IPS-NIHi7 (cell line): ENCODE measurements around the gene PRKCD.
A peak's percentile ranks its signal among the peaks of the same experiment; 100 is the strongest.

Experiments
- DNase-seq: peaks from one replicate; pipeline ENCODE4 v3.0.0; 2012; ENCODE audit warnings: mixed read lengths; ENCODE audit errors: extremely low spot score

PRKCD gene

GRCh38 chr3:53160660-53161449 lies at the start of gene PRKCD:
PRKCD (plus strand) TSS chr3:53161209; CDS start chr3:53178423, 17,214 bp downstream.
- DNase-seq: peak; percentile 95

- DNase-seq: no peak
These were observed 49.2 kb upstream of the PRKCD start for GRCh38 chr3:53111822-53112221.

GRCh38 chr3:53113293-53114010 lies 47.6 kb upstream of the PRKCD start:
- DNase-seq: no peak

GRCh38 chr3:53114011-53114400 lies 47.0 kb upstream of the PRKCD start:
- peak; percentile 93 for DNase-seq

GRCh38 chr3:53114412-53115074 lies 46.5 kb upstream of the PRKCD start:
- no peak for DNase-seq

GRCh38 chr3:53116956-53117355 lies 44.1 kb upstream of the PRKCD start:
- no peak for DNase-seq

GRCh38 chr3:53120336-53120735 lies 40.7 kb upstream of the PRKCD start:
- DNase-seq: no peak

- no peak for DNase-seq
These were observed 38.6 kb upstream of the PRKCD start for GRCh38 chr3:53122255-53122932.

- DNase-seq: no peak
These were observed 38.1 kb upstream of the PRKCD start for GRCh38 chr3:53122933-53123305.

GRCh38 chr3:53123510-53123909 lies 37.5 kb upstream of the PRKCD start:
- DNase-seq: no peak

GRCh38 chr3:53123953-53124352 lies 37.1 kb upstream of the PRKCD start:
- no peak for DNase-seq

- DNase-seq: no peak
These were observed 34.4 kb upstream of the PRKCD start for GRCh38 chr3:53126601-53127000.

GRCh38 chr3:53129344-53129743 lies 31.7 kb upstream of the PRKCD start:
- DNase-seq: no peak

GRCh38 chr3:53130179-53131061 lies 30.6 kb upstream of the PRKCD start, which contains the start of gene RFT1:
RFT1 (minus strand) TSS chr3:53130435; CDS start chr3:53130400, 35 bp downstream.
- peak; percentile 95 for DNase-seq

GRCh38 chr3:53131096-53131495 lies 29.9 kb upstream of the PRKCD start:
- DNase-seq: no peak

GRCh38 chr3:53132347-53132746 lies 28.7 kb upstream of the PRKCD start:
- DNase-seq: no peak

- DNase-seq: peak; percentile 95
These were observed 26.3 kb upstream of the PRKCD start for GRCh38 chr3:53134631-53135232.

- DNase-seq: no peak
These were observed 23.8 kb upstream of the PRKCD start for GRCh38 chr3:53137221-53137620.

- no peak for DNase-seq
These were observed 23.1 kb upstream of the PRKCD start for GRCh38 chr3:53137835-53138446.
